Natural killer cell (primary cell): ENCODE data around the gene METTL25B. TPM values are rescaled to one million over a fixed set of nuclear protein-coding genes. Genes with fewer than 3 reads are reported as not detected.

Experiments used
- ATAC-seq, 3 donors: fragments of 150-1000 bp in 2 of 3; fragments of 200-7000 bp in 1 of 3; cut with Tn5 transposase; 1 replicate in 1 of 3; 2 replicates in 2 of 3; pipeline ENCODE4 v1.10.0; 2021; ENCODE audit warnings: mild to moderate bottlenecking in 2 of 3, moderate library complexity in 2 of 3
- DNase-seq, 2 donors: peaks; one replicate each; pipeline versions ENCODE4 v3.0.0 to v3.0.0-alpha.2; 2013 to 2021; ENCODE audit warnings: mixed read lengths in 1 of 2
- H3K27ac ChIP-seq: one replicate; pipeline ENCODE4 v1.5.1; 2013; ENCODE audit warnings: mild to moderate bottlenecking, low read length
- H3K27me3 ChIP-seq: one replicate; pipeline ENCODE4 v1.6.1; 2013; ENCODE audit warnings: low read length; ENCODE audit not compliant: control insufficient read depth, insufficient read depth
- H3K36me3 ChIP-seq: one replicate; pipeline ENCODE4 v1.6.1; 2013; ENCODE audit warnings: low read length; ENCODE audit not compliant: control insufficient read depth, insufficient read depth
- H3K4me1 ChIP-seq: one replicate; pipeline ENCODE4 v1.6.1; 2013; ENCODE audit warnings: low read length; ENCODE audit not compliant: control insufficient read depth, insufficient read depth
- H3K4me3 ChIP-seq: one replicate; pipeline ENCODE4 v1.5.1; 2013; ENCODE audit warnings: low read length
- H3K9me3 ChIP-seq: one replicate; pipeline ENCODE4 v1.6.1; 2013; ENCODE audit warnings: low read length; ENCODE audit not compliant: control insufficient read depth, insufficient read depth
- H3K27ac Mint-ChIP-seq, 2 donors: one replicate each; pipeline ENCODE4 v1.8.0; 2022; ENCODE audit warnings: mild to moderate bottlenecking in 2 of 2, mixed read lengths in 2 of 2, moderate library complexity in 1 of 2
- H3K27me3 Mint-ChIP-seq, 2 donors: one replicate each; pipeline ENCODE4 v1.8.0; 2022; ENCODE audit warnings: low read depth in 2 of 2, mixed read lengths in 2 of 2
- H3K36me3 Mint-ChIP-seq: one replicate; pipeline ENCODE4 v1.8.0; 2022; ENCODE audit warnings: mixed read lengths
- H3K4me1 Mint-ChIP-seq, 2 donors: one replicate each; pipeline ENCODE4 v1.8.0; 2022; ENCODE audit warnings: mixed read lengths in 2 of 2
- H3K4me3 Mint-ChIP-seq: one replicate; pipeline ENCODE4 v1.8.0; 2022; ENCODE audit warnings: mild to moderate bottlenecking, moderate library complexity, mixed read lengths
- H3K9me3 Mint-ChIP-seq, 2 donors: one replicate each; pipeline ENCODE4 v1.8.0; 2022; ENCODE audit warnings: mixed read lengths in 2 of 2
- WGBS: methylation state at CpG from one replicate; pipeline ENCODE4 v1.1.7; 2013; ENCODE audit warnings: missing lambda C conversion rate; ENCODE audit not compliant: insufficient coverage; 5-methylcytosine and 5-hydroxymethylcytosine counted together
- intact Hi-C: fragments of 100-400 bp; cut with micrococcal nuclease; formaldehyde crosslinking; loops from one replicate; pipeline ENCODE4 v1.14.2; 2022
- total RNA-seq, 4 donors: library from RNA; stranded (reverse); fragments of 120-200 nt in 1 of 4; gene quantifications; one replicate each; pipeline versions ENCODE4 v1.2.3 to v1.2.4, GENCODE V29; 2013 to 2022
- TF ChIP-seq, protein P1 (sequence below): fragments of 200-600 bp; IDR thresholded peaks from one replicate; pipeline ENCODE4 v1.8.0; 2022; ENCODE audit warnings: antibody characterized with exemption

The METTL25B gene
- total RNA-seq, 3 donors from 2014 or later (not counting 1 experiment from before 2014, with no cell fraction given), result 23.5 to 25.3 (median 23.8) TPM

DNA sequence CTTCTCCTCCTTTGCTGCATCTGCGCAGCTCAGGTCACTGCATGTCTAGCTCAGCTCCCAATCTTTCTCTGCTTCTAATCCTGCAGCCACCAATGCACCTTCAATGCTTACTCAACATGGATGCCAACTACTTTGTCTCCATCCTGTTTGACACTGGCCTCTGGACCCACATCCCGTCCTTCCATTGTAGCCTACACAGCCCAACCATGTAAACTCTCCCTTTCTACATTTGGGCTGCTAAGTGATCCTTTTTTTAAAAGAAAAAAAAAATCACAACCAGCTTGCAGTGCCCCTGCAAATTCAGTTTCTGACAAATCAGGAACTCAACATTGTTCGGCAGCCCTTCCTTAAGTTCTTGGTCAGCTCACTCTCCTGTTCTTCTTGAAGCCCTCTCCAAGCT, 13.4 kb upstream of the METTL25B start:
- Histone ChIP-seq H3K9me3 (no peaks in the 10 kb centered on the region), H3K4me3 (no peak overlapping the region), H3K4me1 (no peaks in the 10 kb centered on the region), H3K27me3 (no peaks in the 10 kb centered on the region), H3K27ac (no peak overlapping the region), H3K36me3 (peaks cover 6% of the 10 kb centered on the region)
- no peak overlapping the region for H3K27ac Mint-ChIP-seq
- no peak overlapping the region for H3K4me3 Mint-ChIP-seq
- DNase-seq (no peak), ATAC-seq (no peak)
- TF ChIP-seq, protein P1, sequence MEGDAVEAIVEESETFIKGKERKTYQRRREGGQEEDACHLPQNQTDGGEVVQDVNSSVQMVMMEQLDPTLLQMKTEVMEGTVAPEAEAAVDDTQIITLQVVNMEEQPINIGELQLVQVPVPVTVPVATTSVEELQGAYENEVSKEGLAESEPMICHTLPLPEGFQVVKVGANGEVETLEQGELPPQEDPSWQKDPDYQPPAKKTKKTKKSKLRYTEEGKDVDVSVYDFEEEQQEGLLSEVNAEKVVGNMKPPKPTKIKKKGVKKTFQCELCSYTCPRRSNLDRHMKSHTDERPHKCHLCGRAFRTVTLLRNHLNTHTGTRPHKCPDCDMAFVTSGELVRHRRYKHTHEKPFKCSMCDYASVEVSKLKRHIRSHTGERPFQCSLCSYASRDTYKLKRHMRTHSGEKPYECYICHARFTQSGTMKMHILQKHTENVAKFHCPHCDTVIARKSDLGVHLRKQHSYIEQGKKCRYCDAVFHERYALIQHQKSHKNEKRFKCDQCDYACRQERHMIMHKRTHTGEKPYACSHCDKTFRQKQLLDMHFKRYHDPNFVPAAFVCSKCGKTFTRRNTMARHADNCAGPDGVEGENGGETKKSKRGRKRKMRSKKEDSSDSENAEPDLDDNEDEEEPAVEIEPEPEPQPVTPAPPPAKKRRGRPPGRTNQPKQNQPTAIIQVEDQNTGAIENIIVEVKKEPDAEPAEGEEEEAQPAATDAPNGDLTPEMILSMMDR, result no peak
- no peaks in the 10 kb centered on the region for H3K27me3 Mint-ChIP-seq
- peaks cover 5 to 20% of the 10 kb centered on the region in 2 donors for H3K4me1 Mint-ChIP-seq
- intact Hi-C loops, result no loop called here
- no peaks in the 10 kb centered on the region for H3K9me3 Mint-ChIP-seq
- 100% methylated on average over 3 of the region's 3 CpGs for WGBS
- peaks cover 12% of the 10 kb centered on the region for H3K36me3 Mint-ChIP-seq

DNA sequence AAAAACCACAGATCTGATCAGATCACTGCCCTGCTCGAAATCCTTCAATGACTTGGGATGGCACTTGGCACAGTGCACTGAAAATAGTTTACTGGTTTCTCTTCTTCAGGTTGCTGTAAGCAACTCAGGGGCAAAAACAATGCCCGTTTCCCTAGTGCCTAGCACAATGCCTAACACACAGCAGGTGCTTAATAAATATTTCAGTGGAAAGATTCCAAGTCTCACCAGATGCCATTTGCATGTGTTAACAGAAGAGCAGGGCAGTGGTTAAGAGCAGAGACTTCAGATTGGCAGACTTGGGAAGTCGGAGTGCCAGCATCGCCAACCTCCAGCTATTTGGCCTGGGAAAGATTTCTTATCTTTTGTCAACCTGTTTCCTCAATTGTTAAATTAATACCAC, 10.9 kb upstream of the METTL25B start:
- TF ChIP-seq, protein P1, result no peak
- Histone ChIP-seq H3K4me1 (no peaks in the 10 kb centered on the region), H3K27ac (no peak overlapping the region), H3K27me3 (no peaks in the 10 kb centered on the region), H3K4me3 (no peak overlapping the region), H3K36me3 (peaks cover 18% of the 10 kb centered on the region), H3K9me3 (no peaks in the 10 kb centered on the region)
- no peak overlapping the region for H3K27ac Mint-ChIP-seq
- H3K4me1 Mint-ChIP-seq, result peaks cover 5 to 20% of the 10 kb centered on the region in 2 donors
- no peaks in the 10 kb centered on the region for H3K9me3 Mint-ChIP-seq
- ATAC-seq, result no peak
- intact Hi-C loops, result no loop called here
- no peaks in the 10 kb centered on the region for H3K27me3 Mint-ChIP-seq
- H3K4me3 Mint-ChIP-seq, result no peak overlapping the region
- WGBS, result 98% methylated on average over 4 of the region's 4 CpGs
- peaks cover 12% of the 10 kb centered on the region for H3K36me3 Mint-ChIP-seq
- no peak for DNase-seq

DNA sequence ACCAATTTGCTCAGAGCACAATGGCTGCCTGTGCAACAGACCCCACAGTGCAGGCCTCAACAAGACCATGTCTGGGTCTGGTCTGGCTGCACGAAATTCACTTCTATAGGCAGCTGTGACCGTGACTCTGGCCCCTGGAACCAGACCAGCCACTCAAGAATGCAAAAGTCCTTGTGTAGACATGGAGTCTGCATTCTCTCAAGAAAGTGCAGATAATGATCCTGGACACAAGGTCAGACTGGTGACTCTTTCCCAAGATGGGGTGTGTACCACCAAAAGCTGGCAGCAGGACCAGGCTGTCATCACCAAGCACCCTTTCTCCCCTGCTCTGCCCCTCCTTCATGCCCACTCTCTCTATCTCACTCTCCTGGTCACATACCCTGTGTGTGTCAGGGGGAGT, 7.1 kb upstream of the METTL25B start:
- Histone ChIP-seq H3K27ac (no peak overlapping the region), H3K9me3 (no peaks in the 10 kb centered on the region), H3K27me3 (no peaks in the 10 kb centered on the region), H3K4me1 (peaks cover 17% of the 10 kb centered on the region), H3K36me3 (peaks cover 37% of the 10 kb centered on the region), H3K4me3 (no peak overlapping the region)
- H3K9me3 Mint-ChIP-seq, result no peaks in the 10 kb centered on the region
- peaks cover 14% of the 10 kb centered on the region for H3K36me3 Mint-ChIP-seq
- ATAC-seq (no peak), DNase-seq (no peak)
- H3K4me3 Mint-ChIP-seq, result no peak overlapping the region
- intact Hi-C loops, result no loop called here
- H3K4me1 Mint-ChIP-seq, result peaks cover 20 to 22% of the 10 kb centered on the region in 2 donors
- H3K27ac Mint-ChIP-seq, result no peak overlapping the region
- WGBS, result 95% methylated on average over 2 of the region's 2 CpGs
- TF ChIP-seq, protein P1, result no peak
- no peaks in the 10 kb centered on the region for H3K27me3 Mint-ChIP-seq

DNA sequence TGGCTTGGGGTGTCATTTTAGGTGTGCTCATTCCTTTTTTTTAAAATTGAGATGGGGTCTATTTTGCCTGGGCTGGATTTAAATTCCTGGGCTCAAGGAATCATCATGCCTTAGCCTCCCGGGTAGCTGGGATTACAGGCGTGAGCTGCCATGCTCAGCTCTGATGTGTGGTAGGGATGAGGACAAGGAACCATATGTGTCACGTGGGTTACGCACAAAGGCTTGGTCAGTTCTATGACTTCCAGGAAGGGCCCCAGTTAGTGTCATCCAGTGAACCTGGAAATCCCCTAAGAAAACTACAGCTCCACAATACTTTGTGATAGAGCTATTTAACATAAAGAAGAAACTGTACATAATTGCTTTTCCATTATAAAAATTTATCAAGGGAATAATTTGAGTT, 6.7 kb upstream of the METTL25B start:
- ATAC-seq (no peak), DNase-seq (no peak)
- Histone ChIP-seq H3K27ac (no peak overlapping the region), H3K9me3 (no peaks in the 10 kb centered on the region), H3K4me1 (peaks cover 21% of the 10 kb centered on the region), H3K4me3 (no peak overlapping the region), H3K27me3 (no peaks in the 10 kb centered on the region), H3K36me3 (peaks cover 37% of the 10 kb centered on the region)
- Mint-ChIP-seq H3K4me3 (no peak overlapping the region), H3K9me3 (no peaks in the 10 kb centered on the region), H3K4me1 (peaks cover 20 to 21% of the 10 kb centered on the region in 2 donors), H3K27ac (no peak overlapping the region), H3K36me3 (peaks cover 14% of the 10 kb centered on the region), H3K27me3 (no peaks in the 10 kb centered on the region)
- intact Hi-C loops, result no loop called here
- WGBS, result 82% methylated on average over 4 of the region's 4 CpGs
- TF ChIP-seq, protein P1, result no peak
